SK-N-SH treated with all-trans-retinoic acid at 6 μM for 48 hours (cell line): ENCODE results near the gene CAB39L.

Source experiments
- ATAC-seq: fragments of 200-7000 bp; cut with Tn5 transposase; 3 replicates; pipeline ENCODE4 v1.9.1; 2020; ENCODE audit warnings: mild to moderate bottlenecking, moderate library complexity
- ARNTL ChIP-seq: fragments of 450-650 bp; formaldehyde crosslinking; IDR thresholded peaks from 2 replicates; pipeline ENCODE4 v1.5.0; 2020; ENCODE audit warnings: low read depth, mild to moderate bottlenecking, moderate library complexity, borderline replicate concordance
- BACH2 ChIP-seq: fragments of 250-450 bp; sonication (Bioruptor Pico); IDR thresholded peaks from 2 replicates; pipeline ENCODE4 v1.9.0; 2021; ENCODE audit warnings: mild to moderate bottlenecking, borderline replicate concordance
- CSDC2 ChIP-seq: fragments of 250-450 bp; sonication (Bioruptor Pico); IDR thresholded peaks from 2 replicates; pipeline ENCODE4 v1.5.0; 2020; ENCODE audit warnings: mild to moderate bottlenecking, moderate library complexity
- ESRRG ChIP-seq: fragments of 250-450 bp; sonication (Bioruptor Pico); IDR thresholded peaks from 2 replicates; pipeline ENCODE4 v1.6.1; 2021; ENCODE audit warnings: mild to moderate bottlenecking
- ISL1 ChIP-seq: fragments of 250-450 bp; sonication (Bioruptor Pico); IDR thresholded peaks from 2 replicates; pipeline ENCODE4 v2.1.2; 2022; ENCODE audit warnings: mild to moderate bottlenecking, moderate library complexity
- OSR1 ChIP-seq: fragments of 250-450 bp; sonication (Bioruptor Pico); IDR thresholded peaks from 2 replicates; pipeline ENCODE4 v1.8.0; 2022; ENCODE audit warnings: moderate library complexity, mild to moderate bottlenecking, inconsistent platforms
- PPARA ChIP-seq: fragments of 250-450 bp; sonication (Bioruptor Pico); IDR thresholded peaks from 2 replicates; pipeline ENCODE4 v1.5.0; 2020; ENCODE audit warnings: mild to moderate bottlenecking, borderline replicate concordance
- RARB ChIP-seq: fragments of 250-450 bp; sonication (Bioruptor Pico); IDR thresholded peaks from 2 replicates; pipeline ENCODE4 v1.8.0; 2021; ENCODE audit warnings: mild to moderate bottlenecking, moderate library complexity
- SNAI2 ChIP-seq: fragments of 250-450 bp; sonication (Bioruptor Pico); IDR thresholded peaks from 2 replicates; pipeline ENCODE4 v1.5.0; 2020; ENCODE audit warnings: mild to moderate bottlenecking, moderate library complexity
- TCF4 ChIP-seq: fragments of 250-450 bp; sonication (Bioruptor Pico); IDR thresholded peaks from 2 replicates; pipeline ENCODE4 v1.8.0; 2021; ENCODE audit warnings: mild to moderate bottlenecking, moderate library complexity, borderline replicate concordance
- TOX ChIP-seq: fragments of 250-450 bp; sonication (Bioruptor Pico); IDR thresholded peaks from 2 replicates; pipeline ENCODE4 v1.8.0; 2021; ENCODE audit warnings: mild to moderate bottlenecking, moderate library complexity, borderline replicate concordance
- ZC3H10 ChIP-seq: fragments of 250-450 bp; sonication (Bioruptor Pico); IDR thresholded peaks from 2 replicates; pipeline ENCODE4 v1.5.1; 2021; ENCODE audit warnings: mild to moderate bottlenecking, moderate library complexity
- ZFP3 ChIP-seq: fragments of 250-450 bp; sonication (Bioruptor Pico); IDR thresholded peaks from 2 replicates; pipeline ENCODE4 v1.5.0; 2020; ENCODE audit warnings: mild to moderate bottlenecking, moderate library complexity
- ZFP30 ChIP-seq: fragments of 450-650 bp; formaldehyde crosslinking; IDR thresholded peaks from 2 replicates; pipeline ENCODE4 v1.5.0; 2022; ENCODE audit warnings: mild to moderate bottlenecking, moderate library complexity
- ZNF565 ChIP-seq: fragments of 450-650 bp; formaldehyde crosslinking; conservative IDR thresholded peaks from 2 replicates; pipeline ENCODE4 v1.5.0; 2020; ENCODE audit warnings: low read depth, mild to moderate bottlenecking, moderate library complexity
- ZNF70 ChIP-seq: fragments of 450-650 bp; formaldehyde crosslinking; IDR thresholded peaks from 2 replicates; pipeline ENCODE4 v1.5.0; 2020; ENCODE audit warnings: mild to moderate bottlenecking, moderate library complexity
- ZNF8 ChIP-seq: fragments of 450-650 bp; formaldehyde crosslinking; IDR thresholded peaks from 2 replicates; pipeline ENCODE4 v1.5.0; 2020; ENCODE audit warnings: mild to moderate bottlenecking, moderate library complexity
- TF ChIP-seq, protein P1 (sequence below): fragments of 250-450 bp; sonication (Bioruptor Pico); IDR thresholded peaks from 2 replicates; pipeline ENCODE4 v1.5.1; 2021; ENCODE audit warnings: mild to moderate bottlenecking, moderate library complexity
- TF ChIP-seq, protein P2 (sequence below): fragments of 250-450 bp; sonication (Bioruptor Pico); IDR thresholded peaks from 2 replicates; pipeline ENCODE4 v1.8.0; 2020; ENCODE audit warnings: mild to moderate bottlenecking, moderate library complexity, borderline replicate concordance
- TF ChIP-seq, protein P3 (sequence below): fragments of 250-450 bp; sonication (Bioruptor Pico); IDR thresholded peaks from 2 replicates; pipeline ENCODE4 v1.5.0; 2020; ENCODE audit warnings: mild to moderate bottlenecking, moderate library complexity
- TF ChIP-seq, protein P4 (sequence below): fragments of 250-450 bp; sonication (Bioruptor Pico); IDR thresholded peaks from 2 replicates; pipeline ENCODE4 v1.5.1; 2020; ENCODE audit warnings: low read depth, mild to moderate bottlenecking, moderate library complexity

Gene CAB39L

DNA sequence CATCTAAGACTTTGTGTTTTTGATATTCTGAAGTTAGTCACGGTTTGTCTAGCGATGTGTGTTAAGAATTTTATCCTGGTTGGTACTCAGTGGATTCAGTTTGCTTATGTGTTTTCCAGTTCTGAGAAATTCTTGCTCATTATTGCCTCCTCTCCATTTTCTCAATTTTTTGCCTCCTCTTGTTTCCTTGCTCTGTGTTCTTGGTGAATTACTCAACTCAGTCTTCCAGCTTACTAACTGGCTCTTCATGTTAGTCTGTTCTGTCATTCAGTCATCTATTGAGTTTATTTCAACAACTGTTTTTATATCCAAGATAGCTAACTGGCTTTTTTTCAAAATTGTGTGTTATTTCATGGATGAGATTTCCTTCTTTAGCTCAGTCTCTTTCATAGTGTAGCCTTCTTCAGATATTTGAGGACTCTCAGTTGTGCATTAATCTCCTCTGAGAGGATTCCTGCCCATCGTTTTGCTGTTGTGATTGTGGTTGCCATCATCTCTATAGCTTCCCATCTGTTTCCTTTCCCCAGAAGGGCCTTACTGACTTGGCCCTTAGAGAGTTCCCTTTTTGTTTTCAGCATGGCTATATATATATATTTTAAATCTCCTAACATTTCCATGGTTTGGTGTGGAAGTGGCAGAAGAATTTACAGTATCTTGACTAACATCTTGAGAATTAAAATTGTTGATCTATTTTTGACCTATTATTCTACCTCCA is 6.4 kb upstream of the CAB39L start:
- ATAC-seq, result no peak
- TF ChIP-seq ARNTL (CRISPR knock-in tag) (no peak), RARB (no peak), PPARA (CRISPR knock-in tag) (no peak), TOX (CRISPR knock-in tag) (no peak), SNAI2 (CRISPR knock-in tag) (no peak)
- TF ChIP-seq, protein P1, sequence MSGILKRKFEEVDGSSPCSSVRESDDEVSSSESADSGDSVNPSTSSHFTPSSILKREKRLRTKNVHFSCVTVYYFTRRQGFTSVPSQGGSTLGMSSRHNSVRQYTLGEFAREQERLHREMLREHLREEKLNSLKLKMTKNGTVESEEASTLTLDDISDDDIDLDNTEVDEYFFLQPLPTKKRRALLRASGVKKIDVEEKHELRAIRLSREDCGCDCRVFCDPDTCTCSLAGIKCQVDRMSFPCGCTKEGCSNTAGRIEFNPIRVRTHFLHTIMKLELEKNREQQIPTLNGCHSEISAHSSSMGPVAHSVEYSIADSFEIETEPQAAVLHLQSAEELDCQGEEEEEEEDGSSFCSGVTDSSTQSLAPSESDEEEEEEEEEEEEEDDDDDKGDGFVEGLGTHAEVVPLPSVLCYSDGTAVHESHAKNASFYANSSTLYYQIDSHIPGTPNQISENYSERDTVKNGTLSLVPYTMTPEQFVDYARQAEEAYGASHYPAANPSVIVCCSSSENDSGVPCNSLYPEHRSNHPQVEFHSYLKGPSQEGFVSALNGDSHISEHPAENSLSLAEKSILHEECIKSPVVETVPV (CRISPR knock-in tag), result no peak
- TF ChIP-seq, all 23 proteins: peak for 0

DNA sequence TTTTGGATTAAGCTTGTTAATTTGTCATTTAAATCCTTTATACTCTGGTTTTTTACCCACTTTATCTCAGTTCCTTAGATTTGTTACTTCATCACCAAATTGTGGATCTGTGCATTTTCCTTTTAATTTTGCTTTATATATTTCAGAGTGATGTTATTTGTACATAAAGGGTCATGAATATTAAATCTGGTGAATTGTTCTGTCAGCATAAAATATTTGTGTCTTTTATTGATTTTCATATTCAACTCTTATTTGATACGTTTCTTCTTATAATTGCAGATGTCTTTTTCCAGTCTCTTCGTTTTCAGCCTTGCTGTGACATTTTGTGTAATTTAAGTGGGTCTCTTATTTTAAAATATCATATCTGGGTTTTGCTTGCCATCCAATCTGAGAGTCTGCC is 4.9 kb upstream of the CAB39L start:
- TF ChIP-seq OSR1 (CRISPR knock-in tag), result no peak
- no peak for TF ChIP-seq CSDC2
- no peak for TF ChIP-seq ZNF70 (CRISPR knock-in tag)
- TF ChIP-seq TCF4 (CRISPR knock-in tag), result no peak
- TF ChIP-seq ZC3H10 (CRISPR knock-in tag), result no peak
- TF ChIP-seq ARNTL (CRISPR knock-in tag), result no peak
- TF ChIP-seq SNAI2 (CRISPR knock-in tag), result no peak
- TF ChIP-seq, protein P1 (CRISPR knock-in tag), result no peak
- TF ChIP-seq, protein P2, sequence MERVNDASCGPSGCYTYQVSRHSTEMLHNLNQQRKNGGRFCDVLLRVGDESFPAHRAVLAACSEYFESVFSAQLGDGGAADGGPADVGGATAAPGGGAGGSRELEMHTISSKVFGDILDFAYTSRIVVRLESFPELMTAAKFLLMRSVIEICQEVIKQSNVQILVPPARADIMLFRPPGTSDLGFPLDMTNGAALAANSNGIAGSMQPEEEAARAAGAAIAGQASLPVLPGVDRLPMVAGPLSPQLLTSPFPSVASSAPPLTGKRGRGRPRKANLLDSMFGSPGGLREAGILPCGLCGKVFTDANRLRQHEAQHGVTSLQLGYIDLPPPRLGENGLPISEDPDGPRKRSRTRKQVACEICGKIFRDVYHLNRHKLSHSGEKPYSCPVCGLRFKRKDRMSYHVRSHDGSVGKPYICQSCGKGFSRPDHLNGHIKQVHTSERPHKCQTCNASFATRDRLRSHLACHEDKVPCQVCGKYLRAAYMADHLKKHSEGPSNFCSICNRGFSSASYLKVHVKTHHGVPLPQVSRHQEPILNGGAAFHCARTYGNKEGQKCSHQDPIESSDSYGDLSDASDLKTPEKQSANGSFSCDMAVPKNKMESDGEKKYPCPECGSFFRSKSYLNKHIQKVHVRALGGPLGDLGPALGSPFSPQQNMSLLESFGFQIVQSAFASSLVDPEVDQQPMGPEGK (CRISPR knock-in tag), result no peak
- TF ChIP-seq TOX (CRISPR knock-in tag), result no peak
- no peak for TF ChIP-seq RARB
- no peak for TF ChIP-seq ISL1 (CRISPR knock-in tag)
- no peak for TF ChIP-seq BACH2 (CRISPR knock-in tag)
- no peak for TF ChIP-seq ZNF565 (CRISPR knock-in tag)
- TF ChIP-seq ZFP30 (CRISPR knock-in tag), result no peak
- TF ChIP-seq ESRRG (CRISPR knock-in tag), result no peak
- TF ChIP-seq, protein P3, sequence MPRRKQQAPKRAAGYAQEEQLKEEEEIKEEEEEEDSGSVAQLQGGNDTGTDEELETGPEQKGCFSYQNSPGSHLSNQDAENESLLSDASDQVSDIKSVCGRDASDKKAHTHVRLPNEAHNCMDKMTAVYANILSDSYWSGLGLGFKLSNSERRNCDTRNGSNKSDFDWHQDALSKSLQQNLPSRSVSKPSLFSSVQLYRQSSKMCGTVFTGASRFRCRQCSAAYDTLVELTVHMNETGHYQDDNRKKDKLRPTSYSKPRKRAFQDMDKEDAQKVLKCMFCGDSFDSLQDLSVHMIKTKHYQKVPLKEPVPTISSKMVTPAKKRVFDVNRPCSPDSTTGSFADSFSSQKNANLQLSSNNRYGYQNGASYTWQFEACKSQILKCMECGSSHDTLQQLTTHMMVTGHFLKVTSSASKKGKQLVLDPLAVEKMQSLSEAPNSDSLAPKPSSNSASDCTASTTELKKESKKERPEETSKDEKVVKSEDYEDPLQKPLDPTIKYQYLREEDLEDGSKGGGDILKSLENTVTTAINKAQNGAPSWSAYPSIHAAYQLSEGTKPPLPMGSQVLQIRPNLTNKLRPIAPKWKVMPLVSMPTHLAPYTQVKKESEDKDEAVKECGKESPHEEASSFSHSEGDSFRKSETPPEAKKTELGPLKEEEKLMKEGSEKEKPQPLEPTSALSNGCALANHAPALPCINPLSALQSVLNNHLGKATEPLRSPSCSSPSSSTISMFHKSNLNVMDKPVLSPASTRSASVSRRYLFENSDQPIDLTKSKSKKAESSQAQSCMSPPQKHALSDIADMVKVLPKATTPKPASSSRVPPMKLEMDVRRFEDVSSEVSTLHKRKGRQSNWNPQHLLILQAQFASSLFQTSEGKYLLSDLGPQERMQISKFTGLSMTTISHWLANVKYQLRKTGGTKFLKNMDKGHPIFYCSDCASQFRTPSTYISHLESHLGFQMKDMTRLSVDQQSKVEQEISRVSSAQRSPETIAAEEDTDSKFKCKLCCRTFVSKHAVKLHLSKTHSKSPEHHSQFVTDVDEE (CRISPR knock-in tag), result no peak
- TF ChIP-seq, protein P4, sequence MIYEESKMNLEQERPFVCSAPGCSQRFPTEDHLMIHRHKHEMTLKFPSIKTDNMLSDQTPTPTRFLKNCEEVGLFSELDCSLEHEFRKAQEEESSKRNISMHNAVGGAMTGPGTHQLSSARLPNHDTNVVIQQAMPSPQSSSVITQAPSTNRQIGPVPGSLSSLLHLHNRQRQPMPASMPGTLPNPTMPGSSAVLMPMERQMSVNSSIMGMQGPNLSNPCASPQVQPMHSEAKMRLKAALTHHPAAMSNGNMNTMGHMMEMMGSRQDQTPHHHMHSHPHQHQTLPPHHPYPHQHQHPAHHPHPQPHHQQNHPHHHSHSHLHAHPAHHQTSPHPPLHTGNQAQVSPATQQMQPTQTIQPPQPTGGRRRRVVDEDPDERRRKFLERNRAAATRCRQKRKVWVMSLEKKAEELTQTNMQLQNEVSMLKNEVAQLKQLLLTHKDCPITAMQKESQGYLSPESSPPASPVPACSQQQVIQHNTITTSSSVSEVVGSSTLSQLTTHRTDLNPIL (CRISPR knock-in tag), result no peak
- TF ChIP-seq ZFP3 (CRISPR knock-in tag), result no peak
- TF ChIP-seq, all 23 proteins: peak for 0
- ATAC-seq, result no peak

DNA sequence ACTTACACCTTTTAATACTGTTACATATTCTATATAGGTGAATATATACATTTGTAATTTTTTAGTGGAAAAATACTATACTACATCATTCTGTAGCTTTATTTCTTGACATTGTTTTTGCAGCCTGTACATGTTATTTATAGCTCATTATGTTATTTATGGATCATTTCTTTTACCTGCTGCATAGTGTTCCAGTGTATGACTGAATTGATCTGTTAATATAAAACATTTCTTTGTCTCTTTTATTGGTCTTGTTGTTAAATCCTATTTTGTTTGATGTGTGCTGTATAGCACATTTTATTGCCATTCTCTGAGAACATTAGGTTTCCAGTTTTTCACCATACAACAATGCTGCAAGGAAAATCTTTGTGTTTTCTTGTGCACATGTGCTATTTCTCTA is 2.6 kb upstream of the CAB39L start:
- ATAC-seq, result no peak
- TF ChIP-seq TOX (CRISPR knock-in tag), result no peak
- TF ChIP-seq, protein P3 (CRISPR knock-in tag), result no peak
- no peak for TF ChIP-seq ZNF565 (CRISPR knock-in tag)
- no peak for TF ChIP-seq SNAI2 (CRISPR knock-in tag)
- TF ChIP-seq, protein P4 (CRISPR knock-in tag), result no peak
- TF ChIP-seq CSDC2, result no peak
- TF ChIP-seq ZNF8 (CRISPR knock-in tag), result no peak
- TF ChIP-seq ZFP3 (CRISPR knock-in tag), result no peak
